Smooth muscle cell (in vitro differentiated cells): ENCODE data around the gene PIGV. TPM values are rescaled to one million over a fixed set of nuclear protein-coding genes. Genes with fewer than 3 reads are reported as not detected.

Experiments used
- DNase-seq: peaks from one replicate; lab custom pipeline; 2025; ENCODE audit not compliant: unreplicated experiment; lab: John Stamatoyannopoulos, UW
- H2AFZ ChIP-seq: fragments of 200-600 bp; sonication (generic); 2 replicates; pipeline ENCODE4 v1.6.0; 2016; ENCODE audit warnings: antibody characterized with exemption, low read depth, mild to moderate bottlenecking
- H3F3A ChIP-seq: fragments of 200-600 bp; sonication (generic); 2 replicates; pipeline ENCODE4 v1.6.0; 2017; ENCODE audit warnings: antibody characterized with exemption, low read depth
- H3K27ac ChIP-seq: fragments of 200-600 bp; sonication (generic); 2 replicates; pipeline ENCODE4 v1.5.1; 2016; ENCODE audit warnings: low read depth, mild to moderate bottlenecking
- H3K27me3 ChIP-seq: fragments of 200-600 bp; sonication (generic); 2 replicates; pipeline ENCODE4 v1.6.1; 2016; ENCODE audit warnings: low read depth, mild to moderate bottlenecking
- H3K36me3 ChIP-seq: fragments of 200-600 bp; sonication (generic); 2 replicates; pipeline ENCODE4 v1.5.1; 2016; ENCODE audit warnings: low read depth
- H3K4me1 ChIP-seq: fragments of 200-600 bp; sonication (generic); 2 replicates; pipeline ENCODE4 v1.5.1; 2016; ENCODE audit warnings: low read depth
- H3K4me2 ChIP-seq: fragments of 200-600 bp; sonication (generic); 2 replicates; pipeline ENCODE4 v1.6.0; 2016; ENCODE audit warnings: mild to moderate bottlenecking
- H3K4me3 ChIP-seq: fragments of 200-600 bp; sonication (generic); 2 replicates; pipeline ENCODE4 v1.5.1; 2016; ENCODE audit warnings: mild to moderate bottlenecking
- H3K79me2 ChIP-seq: fragments of 200-600 bp; sonication (generic); 2 replicates; pipeline ENCODE4 v1.6.0; 2016; ENCODE audit warnings: low read depth, mild to moderate bottlenecking
- H3K9ac ChIP-seq: fragments of 200-600 bp; sonication (generic); 2 replicates; pipeline ENCODE4 v1.6.0; 2016; ENCODE audit warnings: low read depth
- H3K9me3 ChIP-seq: fragments of 200-600 bp; sonication (generic); replicated peaks from 2 replicates; pipeline ENCODE4 v1.5.1; 2016; ENCODE audit warnings: low read depth
- H4K20me1 ChIP-seq: fragments of 200-600 bp; sonication (generic); 2 replicates; pipeline ENCODE4 v1.6.0; 2016; ENCODE audit warnings: low read depth
- CTCF ChIP-seq: fragments of 200-600 bp; sonication (generic); IDR thresholded peaks from 2 replicates; pipeline ENCODE4 v1.5.1; 2017; ENCODE audit warnings: borderline replicate concordance, mild to moderate bottlenecking, antibody characterized with exemption; ENCODE audit not compliant: insufficient read depth, poor library complexity, severe bottlenecking
- WGBS: methylation state at CpG from one replicate; pipeline ENCODE4 v1.1.7; 2016; ENCODE audit warnings: low lambda C conversion rate; 5-methylcytosine and 5-hydroxymethylcytosine counted together
- polyA plus RNA-seq: library from polyadenylated mRNA; unstranded; fragments of >200 nt; fragmentation: Nextera tagmentation; extraction: Ambion mirVana; gene quantifications from 2 replicates; pipeline ENCODE4 v1.2.1, GENCODE V29; 2016
- total RNA-seq: library from RNA; depleted of rRNA; stranded (reverse); fragments of >200 nt; gene quantifications from 2 replicates; pipeline ENCODE4 v1.2.3, GENCODE V29; 2014

Gene PIGV
- total and polyA plus RNA-seq, 2 experiments from 2014 or later, result 8.7 to 9.9 TPM

GRCh38 chr1:26791148-26791547, 3.4 kb downstream of the PIGV start:
- 91% methylated on average over 6 of the region's 6 CpGs for WGBS
- Histone ChIP-seq H3K9ac (no peak overlapping the region), H3K36me3 (no peaks in the 10 kb centered on the region), H4K20me1 (no peaks in the 10 kb centered on the region), H3K9me3 (no peaks in the 10 kb centered on the region), H3K79me2 (no peaks in the 10 kb centered on the region), H3F3A (peaks cover 10% of the 10 kb centered on the region), H3K27ac (no peak overlapping the region), H3K27me3 (no peaks in the 10 kb centered on the region), H3K4me1 (peaks cover 15% of the 10 kb centered on the region), H2AFZ (no peak overlapping the region), H3K4me2 (no peak overlapping the region), H3K4me3 (no peak overlapping the region)
- TF ChIP-seq CTCF, result no peak
- DNase-seq, result no peak

DNA sequence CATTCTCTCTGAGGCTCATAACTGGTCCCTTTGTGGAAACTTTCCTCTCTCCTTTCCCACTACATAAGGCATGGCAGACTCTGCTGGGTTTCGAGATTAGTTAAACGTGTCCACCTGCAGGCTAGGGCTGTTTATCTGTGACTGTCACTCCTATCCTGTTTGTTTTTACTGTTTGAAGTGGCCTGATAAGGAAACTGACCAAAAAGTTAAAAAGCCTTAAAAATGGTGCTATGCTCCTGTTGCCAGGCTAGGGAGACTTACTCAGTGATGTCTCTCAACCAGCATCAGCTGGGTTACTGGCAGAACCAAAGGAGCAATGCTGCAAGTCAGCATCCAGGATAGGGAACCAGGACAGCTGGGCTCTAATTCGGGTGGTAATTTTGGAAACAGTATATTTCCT, 3.9 kb downstream of the PIGV start:
- H2AFZ ChIP-seq, result no peak overlapping the region
- H3K27me3 ChIP-seq, result no peaks in the 10 kb centered on the region
- no peaks in the 10 kb centered on the region for H3K36me3 ChIP-seq
- no peak overlapping the region for H3K9ac ChIP-seq
- no peak for DNase-seq
- peaks cover 10% of the 10 kb centered on the region for H3K4me1 ChIP-seq
- H4K20me1 ChIP-seq, result no peaks in the 10 kb centered on the region
- no peak overlapping the region for H3K27ac ChIP-seq
- H3K4me2 ChIP-seq, result no peak overlapping the region
- H3K9me3 ChIP-seq, result no peaks in the 10 kb centered on the region
- peaks cover 5% of the 10 kb centered on the region for H3F3A ChIP-seq
- TF ChIP-seq CTCF, result no peak
- WGBS, result 83% methylated on average over 3 of the region's 3 CpGs
- no peak overlapping the region for H3K4me3 ChIP-seq
- H3K79me2 ChIP-seq, result no peaks in the 10 kb centered on the region

DNA sequence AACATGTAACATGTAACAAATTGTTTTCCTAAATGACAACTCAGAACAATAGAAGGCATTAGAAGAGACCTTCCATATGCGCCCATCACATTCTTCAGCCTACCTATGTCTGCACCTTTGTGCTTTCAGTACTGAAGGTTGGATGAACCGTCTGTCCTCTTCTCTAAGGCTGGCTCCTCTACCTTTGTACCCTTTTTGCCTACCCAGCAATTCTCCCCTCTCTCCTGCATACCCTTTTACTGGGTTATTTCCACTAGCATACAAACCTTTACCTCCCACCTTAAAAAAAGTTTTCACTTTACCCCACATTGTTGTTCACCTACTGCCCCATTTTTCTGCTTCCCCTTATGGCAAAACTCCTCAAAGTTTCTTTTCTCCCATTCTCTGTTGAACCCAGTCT, 5.2 kb downstream of the PIGV start:
- H3K27ac ChIP-seq, result no peak overlapping the region
- H2AFZ ChIP-seq, result no peak overlapping the region
- H4K20me1 ChIP-seq, result no peaks in the 10 kb centered on the region
- no peaks in the 10 kb centered on the region for H3K36me3 ChIP-seq
- H3K27me3 ChIP-seq, result no peaks in the 10 kb centered on the region
- no peaks in the 10 kb centered on the region for H3K9me3 ChIP-seq
- no peaks in the 10 kb centered on the region for H3K79me2 ChIP-seq
- no peak overlapping the region for H3K9ac ChIP-seq
- peaks cover 3% of the 10 kb centered on the region for H3K4me1 ChIP-seq
- H3F3A ChIP-seq, result no peaks in the 10 kb centered on the region
- WGBS, result 91% methylated on average over 2 of the region's 2 CpGs
- no peak overlapping the region for H3K4me3 ChIP-seq
- TF ChIP-seq CTCF, result no peak
- no peak overlapping the region for H3K4me2 ChIP-seq
- no peak for DNase-seq

DNA sequence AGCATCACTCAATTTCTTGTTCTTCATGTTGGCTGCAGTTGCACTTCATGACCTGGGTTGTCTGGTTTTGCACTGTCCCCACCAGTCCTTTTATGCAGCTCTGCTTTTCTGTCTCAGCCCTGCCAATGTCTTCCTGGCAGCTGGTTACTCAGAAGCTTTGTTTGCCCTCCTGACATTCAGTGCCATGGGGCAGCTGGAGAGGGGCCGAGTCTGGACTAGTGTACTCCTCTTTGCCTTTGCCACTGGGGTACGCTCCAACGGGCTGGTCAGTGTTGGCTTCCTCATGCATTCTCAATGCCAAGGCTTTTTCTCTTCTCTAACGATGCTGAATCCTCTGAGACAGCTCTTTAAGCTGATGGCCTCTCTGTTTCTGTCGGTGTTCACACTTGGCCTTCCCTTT, 6.6 kb downstream of the PIGV start:
- Histone ChIP-seq H3K9ac (no peak overlapping the region), H3K9me3 (no peaks in the 10 kb centered on the region), H3K36me3 (no peaks in the 10 kb centered on the region), H3F3A (peaks cover 8% of the 10 kb centered on the region), H3K4me2 (no peak overlapping the region), H3K27me3 (no peaks in the 10 kb centered on the region), H3K79me2 (no peaks in the 10 kb centered on the region), H3K4me1 (peaks cover 3% of the 10 kb centered on the region), H3K4me3 (no peak overlapping the region), H2AFZ (no peak overlapping the region), H3K27ac (no peak overlapping the region), H4K20me1 (no peaks in the 10 kb centered on the region)
- no peak for DNase-seq
- TF ChIP-seq CTCF, result no peak
- WGBS, result 95% methylated on average over 5 of the region's 5 CpGs
